Type B pancreatic cell (in vitro differentiated cells): Measurements from ENCODE around the gene MKNK2. TPM values are rescaled to one million over a fixed set of nuclear protein-coding genes. Genes with fewer than 3 reads are reported as not detected.

Source experiments
- DNase-seq: peaks from one replicate; pipeline ENCODE4 v3.0.0; 2021; ENCODE audit warnings: mixed read lengths; ENCODE audit not compliant: unreplicated experiment; ENCODE audit errors: extremely low spot score
- H3K27ac Mint-ChIP-seq: 2 replicates; pipeline ENCODE4 v1.8.0; 2021; ENCODE audit warnings: mild to moderate bottlenecking, mixed read lengths
- H3K27me3 Mint-ChIP-seq: 2 replicates; pipeline ENCODE4 v1.8.0; 2021; ENCODE audit warnings: mixed read lengths
- H3K36me3 Mint-ChIP-seq: 2 replicates; pipeline ENCODE4 v1.8.0; 2021; ENCODE audit warnings: mixed read lengths
- H3K4me1 Mint-ChIP-seq: one replicate; pipeline ENCODE4 v1.8.0; 2021; ENCODE audit warnings: mixed read lengths; ENCODE audit not compliant: unreplicated experiment
- H3K4me3 Mint-ChIP-seq: 2 replicates; pipeline ENCODE4 v1.8.0; 2021; ENCODE audit warnings: mild to moderate bottlenecking, mixed read lengths
- H3K9me3 Mint-ChIP-seq: 2 replicates; pipeline ENCODE4 v1.8.0; 2021; ENCODE audit warnings: mixed read lengths
- total RNA-seq: library from RNA; stranded (reverse); gene quantifications from 2 replicates; pipeline ENCODE4 v1.2.1, GENCODE V29; 2021; ENCODE audit warnings: low replicate concordance
- TF ChIP-seq, protein P1 (sequence below): fragments of 200-600 bp; sonication (generic); conservative IDR thresholded peaks from 2 replicates; pipeline ENCODE4 v1.5.0; 2021; ENCODE audit warnings: antibody characterized with exemption, mild to moderate bottlenecking

MKNK2 gene
- total RNA-seq, 1 donor from 2014 or later, result 118 TPM

DNA sequence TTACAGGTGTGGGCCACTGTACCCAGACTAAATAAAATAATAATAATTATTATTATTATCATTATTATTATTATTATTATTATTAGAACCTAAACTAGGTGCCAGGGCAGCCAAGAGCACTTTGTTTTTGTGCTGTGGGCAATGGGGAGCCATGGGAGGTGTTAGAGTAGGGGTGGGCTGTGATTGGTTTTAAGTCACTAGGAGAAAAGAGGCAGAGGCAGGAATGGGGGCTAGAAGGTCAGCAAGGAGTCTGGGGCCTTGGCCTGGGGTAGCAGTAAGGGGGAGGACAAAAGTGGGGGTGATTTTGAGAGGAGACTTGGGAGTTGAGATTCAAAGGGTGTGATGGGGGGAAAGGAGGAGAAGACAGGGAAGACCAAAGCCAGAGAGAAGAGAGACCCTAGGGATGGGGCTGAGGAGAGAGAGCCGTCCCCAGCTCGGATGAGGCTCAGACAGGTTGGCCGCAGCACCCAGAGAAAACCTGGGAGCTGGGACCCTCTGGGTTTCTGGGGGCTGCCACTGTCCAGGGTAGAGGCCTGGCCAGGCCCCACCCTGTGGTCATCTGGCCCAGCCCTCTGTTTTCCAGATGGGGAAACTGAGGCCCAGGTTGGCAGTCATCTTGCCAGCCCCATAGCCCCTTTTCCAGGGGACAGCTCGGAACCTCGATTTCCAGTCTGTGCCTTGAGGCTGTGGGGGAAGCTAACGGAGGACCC lies 17.8 kb downstream of the MKNK2 start:
- no peak for DNase-seq
- H3K36me3 Mint-ChIP-seq, result no peaks in the 10 kb centered on the region
- H3K27me3 Mint-ChIP-seq, result no peaks in the 10 kb centered on the region
- H3K4me1 Mint-ChIP-seq, result peaks cover 9% of the 10 kb centered on the region
- H3K4me3 Mint-ChIP-seq, result no peak overlapping the region
- H3K9me3 Mint-ChIP-seq, result no peaks in the 10 kb centered on the region
- H3K27ac Mint-ChIP-seq, result no peak overlapping the region
- TF ChIP-seq, protein P1, sequence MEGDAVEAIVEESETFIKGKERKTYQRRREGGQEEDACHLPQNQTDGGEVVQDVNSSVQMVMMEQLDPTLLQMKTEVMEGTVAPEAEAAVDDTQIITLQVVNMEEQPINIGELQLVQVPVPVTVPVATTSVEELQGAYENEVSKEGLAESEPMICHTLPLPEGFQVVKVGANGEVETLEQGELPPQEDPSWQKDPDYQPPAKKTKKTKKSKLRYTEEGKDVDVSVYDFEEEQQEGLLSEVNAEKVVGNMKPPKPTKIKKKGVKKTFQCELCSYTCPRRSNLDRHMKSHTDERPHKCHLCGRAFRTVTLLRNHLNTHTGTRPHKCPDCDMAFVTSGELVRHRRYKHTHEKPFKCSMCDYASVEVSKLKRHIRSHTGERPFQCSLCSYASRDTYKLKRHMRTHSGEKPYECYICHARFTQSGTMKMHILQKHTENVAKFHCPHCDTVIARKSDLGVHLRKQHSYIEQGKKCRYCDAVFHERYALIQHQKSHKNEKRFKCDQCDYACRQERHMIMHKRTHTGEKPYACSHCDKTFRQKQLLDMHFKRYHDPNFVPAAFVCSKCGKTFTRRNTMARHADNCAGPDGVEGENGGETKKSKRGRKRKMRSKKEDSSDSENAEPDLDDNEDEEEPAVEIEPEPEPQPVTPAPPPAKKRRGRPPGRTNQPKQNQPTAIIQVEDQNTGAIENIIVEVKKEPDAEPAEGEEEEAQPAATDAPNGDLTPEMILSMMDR, result no peak

DNA sequence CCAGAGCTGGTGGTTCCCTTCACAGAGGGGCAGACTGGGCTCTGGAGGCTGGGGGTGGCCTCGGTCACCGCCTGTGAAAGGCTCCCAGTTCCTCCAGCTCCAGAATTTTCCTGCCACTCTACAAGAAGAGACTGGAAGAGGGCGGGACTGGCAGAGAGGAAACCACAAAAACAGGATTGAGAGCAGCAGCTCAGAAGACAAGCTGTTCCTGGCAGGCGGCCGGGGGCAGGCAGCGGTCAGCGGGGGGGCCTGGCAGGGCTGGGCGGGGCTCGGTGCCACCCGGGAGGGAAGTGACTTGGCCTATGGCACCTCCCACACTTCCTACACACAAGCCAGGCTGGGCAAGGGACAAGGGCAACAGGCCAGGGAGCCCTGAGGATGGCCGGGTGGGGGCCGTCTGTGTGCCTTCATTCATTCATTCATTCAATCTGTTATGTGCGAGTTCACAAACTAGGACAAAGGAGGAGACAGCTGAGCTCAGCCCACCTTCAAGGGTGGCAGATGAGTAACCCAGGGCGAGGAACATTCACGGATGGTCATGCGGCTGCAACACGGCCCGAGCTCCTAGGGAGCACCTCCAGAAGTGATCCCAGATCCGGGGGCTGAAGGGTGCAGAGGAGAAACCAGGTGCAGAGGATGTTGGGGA lies 18.6 kb downstream of the MKNK2 start:
- Mint-ChIP-seq H3K4me3 (no peak overlapping the region), H3K27ac (peak overlapping the region; percentile 34), H3K4me1 (peaks cover 9% of the 10 kb centered on the region), H3K36me3 (no peaks in the 10 kb centered on the region), H3K27me3 (no peaks in the 10 kb centered on the region), H3K9me3 (no peaks in the 10 kb centered on the region)
- DNase-seq, result no peak
- TF ChIP-seq, protein P1, result no peak

DNA sequence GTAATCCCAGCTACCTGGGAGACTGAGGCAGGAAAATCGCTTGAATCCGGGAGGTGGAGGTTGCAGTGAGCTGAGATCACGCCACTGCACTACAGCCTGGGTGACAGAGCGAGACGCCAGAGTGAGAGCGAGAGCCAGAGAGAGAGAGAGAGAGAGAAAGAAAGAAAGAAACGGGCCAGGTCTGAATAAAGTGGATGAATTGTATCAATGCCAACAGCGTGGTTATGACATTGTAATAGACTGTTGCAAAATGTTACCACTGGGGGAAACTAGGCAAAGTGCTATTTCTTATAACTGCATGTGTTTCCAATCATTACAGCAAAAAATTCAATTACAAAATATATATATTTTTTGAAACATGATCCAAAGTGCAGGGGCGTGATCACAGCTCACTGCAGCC lies 23.7 kb downstream of the MKNK2 start:
- TF ChIP-seq, protein P1, result no peak
- peak overlapping the region; percentile 53 for H3K27ac Mint-ChIP-seq
- H3K4me3 Mint-ChIP-seq, result no peak overlapping the region
- no peak for DNase-seq
- no peaks in the 10 kb centered on the region for H3K9me3 Mint-ChIP-seq
- no peaks in the 10 kb centered on the region for H3K36me3 Mint-ChIP-seq
- peaks cover 4% of the 10 kb centered on the region for H3K4me1 Mint-ChIP-seq
- no peaks in the 10 kb centered on the region for H3K27me3 Mint-ChIP-seq

DNA sequence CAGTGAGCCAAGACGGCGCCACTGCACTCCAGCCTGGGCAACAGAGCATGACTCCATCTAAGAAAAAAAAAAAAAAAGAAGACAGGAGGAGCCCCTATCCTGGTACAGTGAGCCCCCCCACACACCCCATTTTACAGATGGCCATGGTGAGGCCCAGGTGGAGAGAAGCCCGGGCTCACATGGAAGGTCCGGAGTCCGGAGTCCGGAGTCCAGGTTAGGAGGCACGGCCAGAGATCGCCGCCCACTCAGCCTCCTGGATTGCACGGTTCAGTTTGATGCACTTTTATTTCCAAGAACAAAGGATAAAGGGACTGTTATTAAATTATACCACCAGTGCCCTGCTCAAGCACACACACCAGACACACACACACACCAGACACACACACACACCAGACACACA lies 24.3 kb downstream of the MKNK2 start:
- Mint-ChIP-seq H3K27ac (no peak overlapping the region), H3K27me3 (no peaks in the 10 kb centered on the region), H3K4me3 (no peak overlapping the region), H3K9me3 (no peaks in the 10 kb centered on the region), H3K4me1 (no peaks in the 10 kb centered on the region), H3K36me3 (no peaks in the 10 kb centered on the region)
- no peak for DNase-seq
- TF ChIP-seq, protein P1, result no peak

DNA sequence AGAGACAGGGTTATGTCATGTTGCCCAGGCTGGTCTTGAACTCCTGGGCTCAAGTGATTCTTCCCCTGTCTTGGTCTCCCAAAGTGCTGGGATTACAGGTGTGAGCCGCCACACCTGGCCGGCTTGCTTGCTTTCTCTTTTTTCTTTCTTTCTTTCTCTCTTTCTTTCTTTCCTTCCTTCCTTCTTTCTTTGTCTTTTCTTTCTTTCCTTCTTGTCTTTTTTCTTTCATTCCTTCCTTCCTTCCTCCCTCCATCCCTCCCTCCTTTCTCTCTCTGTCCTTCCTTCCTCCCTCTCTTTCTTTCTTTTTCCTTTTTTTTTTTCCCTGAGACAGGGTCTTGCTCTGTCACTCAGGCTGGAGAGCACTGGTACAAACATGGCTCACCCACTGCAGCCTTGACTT lies 28.8 kb downstream of the MKNK2 start:
- Mint-ChIP-seq H3K4me3 (no peak overlapping the region), H3K27me3 (no peaks in the 10 kb centered on the region), H3K4me1 (no peaks in the 10 kb centered on the region), H3K36me3 (no peaks in the 10 kb centered on the region), H3K27ac (no peak overlapping the region), H3K9me3 (no peaks in the 10 kb centered on the region)
- TF ChIP-seq, protein P1, result no peak
- DNase-seq, result no peak
